Measurements from ENCODE around the gene IGF2BP3.
"Not testable (repeated sequence)": the region's sequence is repeated elsewhere in the genome, so short reads cannot be mapped to it uniquely, and the experiment has no call there.

Gene IGF2BP3

DNA sequence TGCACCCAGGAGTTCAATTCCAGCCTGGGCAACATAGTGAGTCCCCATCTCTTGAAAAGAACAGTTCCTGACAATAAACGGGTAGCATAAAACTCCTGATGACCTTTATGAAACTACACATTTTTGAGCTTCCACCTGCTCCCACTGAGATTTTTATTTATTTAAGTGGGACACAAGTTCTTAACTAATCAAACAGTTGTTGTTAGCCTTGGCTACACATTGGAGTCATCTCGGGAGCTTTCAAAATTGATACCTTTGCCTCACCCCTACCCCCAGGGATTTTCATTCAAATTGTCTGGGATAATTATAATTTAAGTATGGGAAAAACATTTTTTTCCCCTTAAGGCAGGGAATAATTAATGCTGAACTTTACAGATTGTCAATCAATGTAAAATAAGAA is 131.9 kb downstream of the IGF2BP3 start:
- no peak for DNase-seq

DNA sequence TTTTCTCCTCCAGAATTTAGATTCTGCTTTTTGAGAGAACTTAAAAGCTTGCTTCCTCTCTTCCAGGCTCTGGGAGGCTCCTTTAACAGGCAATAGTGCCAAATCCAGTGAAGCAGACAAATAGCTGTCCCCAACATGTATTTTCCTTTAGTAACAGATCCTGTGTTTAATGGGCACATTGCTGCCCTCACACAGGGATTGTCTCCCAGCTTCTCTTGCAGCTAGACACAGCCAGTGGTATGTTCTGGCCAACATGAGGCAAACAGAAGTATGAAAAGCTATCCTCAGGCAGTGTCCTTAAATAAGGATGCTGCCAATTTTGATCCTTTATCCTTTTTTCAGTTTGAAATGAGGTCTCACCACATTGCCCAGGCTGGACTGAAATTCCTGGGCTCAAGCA is 132.9 kb downstream of the IGF2BP3 start:
- DNase-seq: no peak

DNA sequence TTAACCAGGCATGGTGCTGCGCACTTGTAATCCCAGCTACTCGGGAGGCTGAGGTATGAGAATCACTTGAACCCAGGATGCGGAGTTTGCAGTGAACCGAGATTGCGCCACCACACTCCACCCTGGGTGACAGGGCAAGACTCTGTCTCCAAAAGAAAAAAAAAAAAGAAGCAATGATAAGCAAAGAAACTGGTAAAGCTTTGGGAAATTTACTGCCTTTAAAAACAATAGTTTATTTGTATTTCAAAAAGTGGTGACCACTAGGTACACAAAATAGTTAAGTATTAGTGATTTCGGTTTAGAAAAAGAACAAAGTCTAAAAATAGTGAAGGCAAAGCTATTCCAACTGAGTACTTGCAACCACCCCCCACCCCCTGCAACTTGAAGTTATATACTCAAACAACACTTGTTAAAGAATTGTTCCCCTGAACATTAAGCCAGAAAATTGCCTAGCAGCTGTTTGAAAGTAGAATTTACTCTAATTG is 133.4 kb downstream of the IGF2BP3 start:
- DNase-seq: no peak

DNA sequence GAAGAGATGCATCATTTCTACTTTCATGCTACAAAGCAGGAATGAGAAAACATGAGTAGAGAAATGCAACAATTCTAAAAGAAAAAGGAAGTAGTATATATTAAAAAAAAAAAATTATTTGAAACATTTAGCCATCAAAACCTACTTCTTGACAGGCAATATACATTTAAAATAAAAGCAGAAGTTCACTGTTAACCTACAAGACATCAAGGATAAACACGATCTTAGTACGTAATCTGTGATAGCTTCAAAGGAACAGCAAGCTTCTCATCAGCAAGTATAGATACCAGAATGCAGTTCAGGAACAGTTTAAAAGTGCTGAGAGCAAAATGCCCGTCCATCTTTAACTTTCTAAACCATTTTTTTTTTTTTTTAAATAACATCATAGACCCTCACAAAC is 134.2 kb downstream of the IGF2BP3 start:
- DNase-seq: no peak

DNA sequence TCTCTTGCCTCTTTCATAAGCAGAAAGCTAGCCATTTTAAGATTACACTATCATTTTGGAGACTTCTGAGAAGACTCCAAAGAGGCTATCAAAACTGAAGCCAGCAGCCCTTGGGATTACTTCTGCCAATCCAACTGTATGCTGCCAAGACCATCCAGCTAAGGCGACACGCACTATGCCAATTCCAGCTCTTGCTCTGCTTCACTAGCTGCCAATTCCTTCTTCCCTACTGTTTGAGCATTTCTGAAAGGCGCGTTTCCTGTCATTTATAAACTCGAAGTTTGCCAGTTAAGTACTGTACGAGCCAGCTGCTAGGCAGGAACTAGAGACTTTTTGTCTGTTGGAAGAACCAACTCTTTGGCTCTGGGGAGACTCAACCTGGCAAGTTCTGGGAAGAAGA is 134.7 kb downstream of the IGF2BP3 start:
- DNase-seq: no peak

DNA sequence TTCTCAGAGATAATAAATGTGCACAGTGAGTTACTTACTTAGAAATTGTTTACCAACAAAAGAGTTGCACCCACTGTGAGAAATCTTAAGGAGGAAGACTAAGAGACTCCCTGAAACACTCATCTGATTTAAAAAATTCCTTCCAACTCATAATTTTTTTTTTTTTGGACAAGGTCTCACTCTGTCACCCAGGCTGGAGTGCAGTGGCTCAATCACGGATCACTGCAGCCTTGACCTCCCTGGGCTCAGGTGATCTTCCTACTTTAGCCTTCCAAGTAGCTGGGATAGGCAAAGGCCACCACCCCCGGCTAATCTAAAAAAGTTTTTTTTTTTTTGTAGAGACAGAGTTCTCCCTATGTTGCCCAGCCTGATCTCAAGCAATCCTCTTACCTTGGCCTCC is 135.2 kb downstream of the IGF2BP3 start:
- DNase-seq: no peak

DNA sequence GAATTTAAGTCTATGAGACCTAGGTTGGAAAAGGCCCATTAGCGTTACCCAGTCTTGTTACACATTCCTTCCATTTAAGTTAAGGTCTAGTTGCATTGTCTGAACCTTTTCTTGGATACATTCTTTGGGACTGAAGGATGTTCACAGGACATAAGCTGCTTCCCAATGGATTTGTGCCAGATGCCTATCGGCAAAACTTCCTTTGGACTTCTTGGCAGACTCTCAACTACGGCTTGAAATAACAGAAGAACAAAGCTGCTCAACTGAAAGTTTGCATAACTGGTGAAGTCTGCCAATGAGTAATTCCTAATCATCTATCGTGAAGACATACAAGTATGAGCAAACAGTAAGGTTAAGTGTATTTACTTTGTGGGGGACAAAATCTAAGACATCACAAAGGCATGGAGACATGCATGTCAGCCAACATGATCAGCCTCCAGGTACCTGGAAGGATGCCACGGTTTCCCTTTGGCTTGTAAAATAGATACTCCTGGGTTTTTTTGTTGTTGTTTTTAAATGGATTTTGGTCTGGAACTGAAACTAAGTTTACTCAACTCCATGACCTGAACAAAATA is 135.7 kb downstream of the IGF2BP3 start:
- DNase-seq: no peak

DNA sequence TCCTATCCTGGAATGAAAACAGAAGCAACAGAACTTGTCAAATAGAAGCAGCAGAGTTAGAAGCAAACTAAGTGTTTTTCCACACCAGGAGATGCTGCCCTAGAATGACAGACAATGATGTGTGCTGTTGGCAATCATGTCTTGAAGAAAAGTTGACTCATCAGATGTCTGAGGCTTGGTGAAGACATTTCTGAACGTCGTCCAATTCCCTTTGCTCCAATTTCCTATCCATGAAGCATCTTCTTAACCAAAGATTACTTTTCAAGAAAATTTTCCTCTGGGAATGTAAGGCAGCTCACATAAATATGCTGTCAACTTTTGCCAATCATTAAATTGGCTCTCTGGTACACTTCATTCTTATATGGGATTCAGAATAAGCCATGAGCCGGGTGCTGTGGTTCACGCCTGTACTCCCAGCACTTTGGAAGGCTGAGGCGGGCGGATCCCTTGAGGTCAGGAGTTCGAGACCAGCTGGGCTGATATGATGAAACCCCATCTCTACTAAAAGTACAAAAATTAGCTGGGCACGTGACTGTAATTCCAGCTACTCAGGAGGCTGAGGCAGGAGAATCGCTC is 136.5 kb downstream of the IGF2BP3 start:
- no peak for DNase-seq

DNA sequence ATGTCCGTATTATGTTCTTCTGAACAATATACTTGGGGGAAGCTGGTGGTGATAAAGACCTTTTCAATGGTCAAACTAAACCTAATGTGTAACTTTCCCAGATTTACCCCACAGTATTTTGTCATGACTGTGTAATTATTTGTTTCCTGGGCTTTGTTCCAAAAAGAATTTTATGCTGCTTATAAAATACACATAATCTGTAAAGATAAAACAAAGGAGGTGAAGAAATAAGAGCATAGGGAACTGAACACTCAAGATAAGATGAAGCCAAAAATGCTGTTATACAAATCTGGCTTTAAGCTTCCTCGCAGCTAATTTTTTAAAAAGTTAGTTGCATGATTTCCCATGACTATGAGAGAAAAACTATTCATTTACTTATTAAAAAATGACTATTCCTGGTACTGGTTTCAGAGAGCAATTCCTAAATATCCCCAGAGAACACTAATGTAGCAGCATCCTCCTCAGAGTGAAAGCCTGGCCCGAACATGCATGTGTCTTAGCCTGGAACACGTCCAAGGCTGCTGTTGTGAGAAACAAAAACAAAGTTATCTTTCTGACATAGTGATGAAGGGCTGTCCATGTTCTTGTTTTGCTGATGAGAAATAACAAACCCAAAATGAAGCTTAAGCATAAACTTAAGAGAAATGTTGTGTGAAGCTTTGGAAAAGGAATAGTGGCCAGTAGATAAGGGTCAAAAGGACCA is 137.2 kb downstream of the IGF2BP3 start:
- DNase-seq: no peak

DNA sequence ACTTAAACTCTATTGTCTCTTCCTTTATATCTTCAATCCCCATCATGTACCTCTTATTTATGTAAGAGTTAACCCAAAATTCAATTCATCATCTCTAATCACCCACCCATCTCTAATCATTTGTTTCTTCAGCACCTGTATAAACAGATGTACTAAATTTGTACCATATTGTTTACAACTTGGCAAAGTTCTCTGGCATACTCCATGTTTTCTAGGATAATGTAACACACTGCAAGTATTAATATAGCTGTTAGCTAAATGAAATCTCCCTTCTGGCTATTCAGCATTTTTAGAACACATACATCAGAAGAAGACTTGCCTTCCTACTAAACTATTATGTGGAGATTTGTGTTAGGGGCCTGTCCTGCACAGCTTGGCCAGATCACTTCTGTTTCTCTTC is 138.1 kb downstream of the IGF2BP3 start:
- DNase-seq: no peak

DNA sequence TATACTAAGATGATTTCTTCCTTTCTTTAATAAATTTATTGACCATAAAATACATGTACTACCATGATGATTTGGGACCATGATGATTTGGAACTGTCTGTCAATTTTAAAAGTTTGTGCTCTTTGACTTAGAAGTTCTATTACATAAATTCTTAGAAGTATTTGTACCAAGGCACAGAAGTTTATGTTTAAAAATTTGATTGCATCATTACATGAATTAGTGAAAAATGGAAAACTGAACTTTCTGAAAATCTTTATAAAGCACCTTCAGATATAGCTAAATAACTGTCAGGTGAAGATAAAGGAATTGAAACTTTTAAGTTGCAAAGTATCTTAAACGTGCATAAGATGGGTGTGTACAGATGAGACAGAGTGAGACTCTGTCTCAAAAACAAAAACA is 139.2 kb downstream of the IGF2BP3 start:
- no peak for DNase-seq

DNA sequence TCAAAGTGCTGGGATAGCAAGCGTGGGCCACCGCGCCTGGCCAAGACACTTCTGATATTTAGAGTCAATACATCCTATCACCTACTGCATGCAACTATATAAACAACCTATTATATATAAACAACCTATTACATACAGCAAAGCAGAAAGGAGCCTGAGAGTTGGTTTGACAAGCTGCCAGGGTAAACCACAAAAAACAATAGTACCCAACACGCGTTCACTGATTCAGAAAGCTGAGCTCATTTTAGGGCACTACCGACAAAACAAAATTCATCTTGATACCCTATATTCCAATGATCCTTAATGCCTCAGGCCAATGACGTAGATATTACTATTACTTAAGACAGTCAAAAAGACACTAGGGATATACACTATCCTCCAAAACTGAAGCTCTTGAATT is 154.9 kb downstream of the IGF2BP3 start:
- no peak for DNase-seq

DNA sequence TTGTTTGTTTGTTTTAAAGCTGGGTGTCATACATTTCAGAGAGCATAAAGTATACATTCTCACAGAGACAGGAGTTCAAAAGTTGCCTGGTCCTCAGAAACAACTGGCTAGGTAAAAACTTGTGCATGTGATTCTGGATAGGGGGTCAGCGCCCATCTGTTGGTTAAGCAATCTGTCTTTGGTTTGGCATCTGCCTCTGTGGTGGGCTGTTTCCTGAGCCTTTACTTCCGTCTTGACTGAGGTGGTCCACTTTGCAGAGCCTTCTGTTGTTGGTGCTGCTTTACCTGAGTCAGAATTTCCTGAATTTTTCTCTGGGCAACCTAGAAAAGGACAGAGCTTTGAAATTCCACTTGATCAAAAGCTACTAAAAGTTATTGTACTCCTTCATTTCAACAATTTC is 158.2 kb downstream of the IGF2BP3 start:
- not testable (repeated sequence) for DNase-seq

DNA sequence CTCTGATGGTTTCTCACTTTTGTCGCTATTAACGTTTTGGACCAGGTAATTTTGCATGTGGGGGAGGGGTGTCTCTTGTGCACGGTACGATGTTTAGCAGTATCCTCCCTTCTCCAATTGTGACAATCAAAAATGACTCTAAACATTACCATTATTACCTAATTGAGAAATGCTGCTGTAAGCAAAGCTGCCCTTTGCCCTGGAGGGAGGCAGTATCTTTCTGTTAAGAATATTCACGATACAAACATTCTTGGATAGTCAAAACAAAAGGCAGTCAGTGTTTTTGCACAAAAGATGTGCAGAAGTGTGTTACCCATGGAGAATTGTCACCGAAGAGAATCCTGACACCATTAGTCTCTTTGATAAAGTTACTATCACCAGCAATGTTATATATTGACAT is 161.5 kb downstream of the IGF2BP3 start:
- no peak for DNase-seq

DNA sequence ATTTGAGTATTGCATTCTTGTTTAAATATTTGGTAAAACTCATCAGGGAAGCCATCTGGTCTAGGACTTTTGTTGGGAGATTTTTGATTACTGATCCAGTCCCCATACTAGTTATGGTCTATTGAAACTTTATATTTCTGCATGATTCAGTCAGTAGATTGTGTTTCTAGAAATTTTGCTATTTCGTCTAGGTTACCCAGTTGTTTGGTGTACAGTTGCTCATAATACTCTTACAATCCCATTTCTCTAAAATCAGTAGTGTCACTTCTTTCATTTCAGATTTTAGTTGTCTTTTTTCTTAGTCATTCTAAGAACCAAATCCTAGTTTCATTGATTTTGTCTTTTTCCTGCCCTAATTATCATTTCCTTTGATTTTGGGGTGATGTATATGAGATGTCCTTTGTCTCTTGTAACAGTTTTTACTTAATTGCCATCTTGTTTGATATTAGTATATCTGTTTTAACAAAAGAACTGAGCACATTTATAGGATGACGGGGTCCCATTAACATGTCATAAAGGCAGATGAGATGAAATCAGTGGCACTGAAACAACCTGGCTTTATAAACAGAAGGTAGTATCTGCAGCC is 163.3 kb downstream of the IGF2BP3 start:
- no peak for DNase-seq

DNA sequence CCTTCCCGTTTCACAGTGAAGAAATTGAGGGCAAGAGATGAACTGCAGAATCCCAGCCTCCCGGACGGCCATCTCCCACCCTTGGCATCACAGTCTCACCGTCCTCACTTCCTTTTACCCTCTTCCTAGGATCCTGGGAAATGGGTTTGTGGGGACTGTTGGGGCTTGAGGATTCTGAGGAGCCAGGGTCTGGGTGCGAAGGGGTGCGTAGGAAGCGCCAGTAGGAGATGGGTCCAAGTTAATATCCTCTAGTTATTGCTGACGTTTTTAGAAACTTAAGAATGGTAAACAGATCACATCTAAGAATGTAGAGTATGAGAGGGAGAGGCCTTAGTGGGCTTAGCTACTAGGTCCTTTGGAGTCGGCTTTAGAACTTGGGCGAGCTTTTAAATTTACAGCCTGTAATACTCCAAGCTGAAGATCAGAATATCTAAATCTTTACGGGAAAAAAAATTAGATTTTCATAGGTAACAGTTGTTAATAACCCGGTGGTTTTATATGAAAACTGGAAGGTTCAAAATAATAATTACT is 170.5 kb downstream of the IGF2BP3 start:
- DNase-seq: no peak

DNA sequence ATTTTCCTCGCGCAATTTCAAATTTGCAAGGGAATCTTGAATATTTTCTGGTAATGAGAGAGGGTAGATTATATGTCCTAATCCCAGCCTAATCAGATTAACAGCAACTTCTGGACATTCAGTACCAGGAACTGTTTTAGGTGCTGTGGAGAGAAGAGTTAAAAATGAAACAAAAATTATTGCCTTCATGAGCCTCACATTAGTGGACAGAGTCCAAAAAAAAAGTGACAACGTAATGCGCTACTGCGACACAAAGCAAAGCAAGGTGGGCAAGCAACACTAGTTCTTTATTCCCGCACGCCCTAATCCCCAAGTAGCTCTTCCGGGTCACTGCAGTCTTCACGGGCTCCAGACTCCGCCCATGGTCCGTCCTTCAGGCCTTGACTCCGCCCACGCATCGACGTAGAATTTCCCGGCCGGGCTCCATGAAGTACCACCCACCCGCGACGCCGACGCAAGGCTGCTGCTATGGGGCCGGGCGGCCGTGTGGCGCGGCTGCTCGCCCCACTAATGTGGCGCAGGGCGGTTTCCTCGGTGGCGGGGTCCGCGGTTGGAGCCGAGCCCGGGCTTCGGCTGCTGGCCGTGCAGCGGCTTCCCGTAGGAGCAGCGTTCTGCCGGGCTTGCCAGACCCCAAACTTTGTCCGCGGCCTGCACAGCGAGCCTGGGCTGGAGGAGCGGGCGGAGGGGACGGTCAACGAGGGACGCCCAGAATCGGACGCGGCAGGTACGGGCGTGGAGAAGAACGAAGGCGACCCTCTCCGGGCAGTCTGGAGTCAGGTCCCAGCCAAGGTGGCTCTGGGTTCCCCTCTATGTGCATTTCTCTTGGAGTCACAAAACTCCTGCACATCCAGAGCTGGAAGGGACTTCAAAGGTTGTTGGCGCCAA is 171.2 kb downstream of the IGF2BP3 start, which contains the start of gene MALSU1:
MALSU1 (plus strand) TSS at position 455 of the 885 bp plus-strand sequence; CDS start at position 469, 14 bp downstream.
- DNase-seq: peak; percentile 97

DNA sequence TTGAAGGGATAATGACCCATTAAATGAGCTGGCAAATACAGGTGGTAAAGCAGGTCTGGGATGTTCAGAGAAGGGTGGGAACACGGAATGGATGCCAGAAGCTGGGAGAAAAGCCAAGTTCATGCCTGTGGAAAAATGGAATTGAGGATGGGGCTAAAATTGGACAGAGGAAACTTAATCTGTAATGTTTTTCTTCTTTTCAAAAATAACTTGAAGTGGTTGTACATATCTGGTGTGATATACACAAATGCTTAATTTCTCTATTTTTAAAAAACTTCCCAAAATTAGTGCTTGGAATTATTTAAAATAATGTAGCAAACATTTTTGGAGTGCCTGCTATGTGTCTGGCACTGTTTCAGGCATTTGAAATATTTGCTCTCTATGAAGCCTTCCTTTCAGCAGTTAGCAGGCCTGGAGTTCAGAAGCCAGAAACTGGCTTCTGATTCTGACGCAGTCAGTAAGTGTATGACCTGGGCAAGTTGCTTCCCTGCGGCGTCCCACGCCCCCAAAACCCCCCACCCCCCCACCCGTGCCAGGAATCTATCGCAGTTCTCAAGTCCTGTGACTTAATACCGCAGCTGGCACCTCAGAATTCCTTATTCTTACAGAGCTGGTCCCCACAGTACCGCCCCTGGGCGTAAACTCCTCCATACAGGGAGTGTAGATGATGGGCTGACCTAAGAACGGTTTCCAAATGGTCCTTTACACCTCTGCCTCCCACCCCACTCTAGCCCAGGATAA is 172.0 kb downstream of the IGF2BP3 start:
- no peak for DNase-seq

DNA sequence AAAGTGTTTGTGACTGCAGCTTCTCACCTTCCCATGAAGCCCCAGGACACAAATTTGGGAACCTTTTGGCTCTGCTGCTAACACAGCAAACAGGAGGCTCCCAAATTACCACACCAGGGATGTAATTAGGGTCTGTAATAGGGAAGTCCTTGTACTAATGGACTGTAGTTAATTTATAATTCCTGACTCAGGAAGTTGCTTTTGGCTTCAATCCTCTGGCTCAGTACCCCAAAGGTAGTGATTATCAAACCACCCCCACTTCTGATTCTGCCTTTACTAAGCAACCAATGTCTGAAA is 174.9 kb downstream of the IGF2BP3 start:
- DNase-seq: no peak

DNA sequence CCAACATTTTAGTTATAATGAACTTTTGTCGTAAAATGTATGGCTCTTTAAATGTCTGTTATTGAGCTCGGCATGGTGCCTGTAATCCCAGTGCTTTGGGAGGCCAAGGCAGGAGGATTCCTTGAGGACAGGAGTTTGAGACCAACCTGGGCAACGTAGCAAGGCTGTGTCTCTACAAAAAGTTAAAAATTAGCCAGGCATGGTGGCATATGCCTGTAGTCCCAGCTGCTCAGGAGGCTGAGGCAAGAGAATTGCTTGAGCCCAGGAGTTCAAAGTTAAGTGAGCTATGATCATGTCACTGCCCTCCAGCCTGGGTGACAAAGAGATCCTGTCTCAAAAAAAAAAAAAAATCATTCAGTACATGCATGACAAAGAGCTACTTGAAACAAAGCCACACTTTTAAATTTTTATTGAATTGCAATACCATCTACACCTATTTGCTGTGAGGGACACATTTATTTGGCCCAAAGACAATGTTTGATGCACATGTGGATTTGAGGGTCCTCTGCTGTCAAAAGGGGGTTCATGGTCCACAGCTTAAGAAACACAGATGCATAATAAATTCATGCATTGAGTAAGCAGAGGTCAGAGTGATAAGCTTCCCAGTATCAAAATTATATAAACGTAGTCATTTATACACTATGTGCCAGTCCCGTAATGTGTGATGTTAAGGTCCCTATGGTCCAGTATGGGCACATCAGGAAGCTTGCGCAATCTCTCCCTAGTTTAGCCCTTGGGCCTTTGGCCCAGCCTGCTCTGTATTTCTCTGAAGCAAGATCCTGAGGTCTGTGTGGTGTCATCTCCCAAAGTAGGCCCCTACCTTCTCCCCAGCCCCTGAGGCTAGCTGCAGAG is 175.5 kb downstream of the IGF2BP3 start:
- DNase-seq: no peak

DNA sequence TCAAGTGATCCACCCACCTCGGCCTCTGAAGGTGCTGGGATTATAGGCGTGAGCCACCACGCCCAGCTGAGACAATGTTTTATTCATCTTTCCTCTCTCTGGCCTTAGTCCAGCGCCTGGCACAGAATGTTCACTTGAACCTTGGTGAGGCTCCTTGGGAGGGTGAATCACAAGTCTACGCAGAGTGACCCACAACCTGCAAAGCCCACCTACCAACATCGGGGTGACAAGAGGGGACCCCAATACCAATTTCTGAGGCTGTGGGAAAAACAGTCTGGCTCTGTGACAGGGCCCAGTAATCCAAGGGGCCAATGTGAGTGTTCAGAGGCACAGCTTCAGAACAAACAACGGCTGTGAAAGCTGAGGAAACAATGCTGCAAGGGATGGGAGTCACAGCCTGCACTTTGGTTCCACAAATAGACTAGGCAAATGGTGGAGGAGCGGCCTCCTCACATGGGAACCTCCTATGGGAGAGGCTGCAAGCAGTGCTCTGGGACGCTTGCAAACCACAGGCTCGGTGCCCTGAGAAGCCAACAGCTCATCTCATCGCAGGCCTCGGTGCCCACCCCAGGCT is 176.7 kb downstream of the IGF2BP3 start:
- no peak for DNase-seq
